Glomerular endothelial cell (primary cell): ENCODE measurements around the gene HCST. TPM values are rescaled to one million over a fixed set of nuclear protein-coding genes. Genes with fewer than 3 reads are reported as not detected.
"Not testable (repeated sequence)": the region's sequence is repeated elsewhere in the genome, so short reads cannot be mapped to it uniquely, and the experiment has no call there.

ENCODE experiments used
- DNase-seq: peaks from one replicate; pipeline ENCODE4 v3.0.0-alpha.2; 2011; ENCODE audit warnings: low read depth, low spot score; ENCODE audit errors: extremely low read depth
- total RNA-seq: library from RNA; depleted of rRNA; stranded (reverse); fragments of >200 nt; gene quantifications from 2 replicates; pipeline ENCODE4 v1.2.3, GENCODE V29; 2015

The HCST gene
- not detected in 2 replicates for total RNA-seq

- no peak for DNase-seq
These were observed at the start of gene HCST for GRCh38 chr19:35901854-35902661. TSS of gene HCST (plus strand) at chr19:35902529. CDS start at chr19:35902594, 65 bp downstream.

GRCh38 chr19:35853038-35853756 is 49.1 kb upstream of the HCST start:
- DNase-seq = no peak

DNA sequence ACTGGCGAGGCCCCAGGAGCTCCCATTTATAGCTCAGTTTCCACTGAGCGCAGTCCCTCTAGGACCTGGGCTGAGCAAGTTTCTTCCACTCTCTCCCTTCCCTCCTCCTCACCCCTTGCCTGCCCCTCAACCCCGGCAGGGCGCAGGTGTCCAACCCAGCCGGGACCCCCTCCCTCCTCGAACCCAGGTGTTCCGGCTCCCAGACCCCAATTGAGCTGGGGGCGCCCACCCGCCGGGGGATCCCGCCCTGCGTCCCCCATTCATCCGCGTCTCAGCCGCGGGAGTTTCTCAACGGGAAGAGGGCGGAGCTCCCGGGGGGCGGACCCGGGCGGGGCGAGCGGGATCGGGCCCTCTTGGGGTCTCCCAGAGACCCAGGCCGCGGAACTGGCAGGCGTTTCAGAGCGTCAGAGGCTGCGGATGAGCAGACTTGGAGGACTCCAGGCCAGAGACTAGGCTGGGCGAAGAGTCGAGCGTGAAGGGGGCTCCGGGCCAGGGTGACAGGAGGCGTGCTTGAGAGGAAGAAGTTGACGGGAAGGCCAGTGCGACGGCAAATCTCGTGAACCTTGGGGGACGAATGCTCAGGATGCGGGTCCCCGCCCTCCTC is 45.7 kb upstream of the HCST start, which contains the start of gene KIRREL2:
TSS of gene KIRREL2 (plus strand) at position 366 of the 604 bp plus-strand sequence. CDS start at position 575, 209 bp downstream.
- DNase-seq = no peak

- no peak for DNase-seq
These were observed 44.0 kb upstream of the HCST start for GRCh38 chr19:35858311-35858710.

DNA sequence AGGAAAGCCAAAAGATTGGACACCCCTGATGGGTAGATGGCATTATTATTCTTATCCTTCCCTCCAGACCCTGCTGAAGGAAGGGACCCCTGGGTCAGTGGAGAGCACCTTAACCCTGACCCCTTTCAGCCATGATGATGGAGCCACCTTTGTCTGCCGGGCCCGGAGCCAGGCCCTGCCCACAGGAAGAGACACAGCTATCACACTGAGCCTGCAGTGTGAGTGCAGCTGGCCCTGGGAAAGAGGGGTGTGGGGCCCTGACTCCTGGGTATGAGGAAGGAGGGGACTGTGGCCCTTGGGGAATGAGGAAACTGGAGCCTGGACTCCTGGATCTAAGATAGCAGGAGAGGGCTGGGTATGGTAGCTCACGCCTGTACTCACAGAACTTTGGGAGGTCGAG is 42.9 kb upstream of the HCST start:
- DNase-seq = no peak

DNA sequence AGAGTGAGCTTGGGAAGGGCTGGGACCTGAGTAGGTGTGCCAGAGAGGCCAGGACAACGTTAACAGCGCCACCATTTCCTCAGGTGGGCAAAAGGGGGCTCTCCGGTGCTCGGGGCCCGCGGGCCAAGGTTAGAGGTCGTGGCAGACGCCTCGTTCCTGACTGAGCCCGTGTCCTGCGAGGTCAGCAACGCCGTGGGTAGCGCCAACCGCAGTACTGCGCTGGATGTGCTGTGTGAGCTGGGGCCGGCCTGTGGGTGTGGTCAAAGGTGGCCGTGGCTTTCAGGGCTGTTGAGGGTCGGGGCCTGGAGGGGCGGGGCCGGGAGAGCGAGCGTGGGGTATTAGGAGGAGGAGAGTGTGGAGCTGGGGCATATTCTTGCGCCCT is 41.9 kb upstream of the HCST start:
- no peak for DNase-seq

GRCh38 chr19:35860818-35861639 is 41.3 kb upstream of the HCST start:
- DNase-seq = no peak

- no peak for DNase-seq
These were observed 40.6 kb upstream of the HCST start for GRCh38 chr19:35861640-35862160.

DNA sequence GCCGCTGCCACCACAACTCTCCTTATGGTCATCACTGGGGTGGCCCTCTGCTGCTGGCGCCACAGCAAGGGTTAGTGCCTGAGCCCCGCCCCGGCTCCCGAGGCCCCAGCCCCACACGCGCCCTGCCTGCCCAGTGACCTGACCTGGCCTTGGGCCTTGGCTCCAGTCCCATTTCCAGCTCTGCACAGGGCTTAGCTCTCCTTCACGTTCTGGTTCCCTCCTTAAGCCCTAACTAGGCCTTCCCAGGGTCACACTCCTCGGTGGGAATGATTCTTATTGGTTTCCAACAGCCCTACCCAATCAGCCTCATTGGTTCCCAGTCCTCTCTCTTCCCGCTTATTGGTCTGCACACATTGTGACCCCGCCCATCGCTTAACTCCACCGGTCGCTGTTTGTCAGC is 39.8 kb upstream of the HCST start:
- no peak for DNase-seq

GRCh38 chr19:35863018-35863417 is 39.3 kb upstream of the HCST start:
- DNase-seq = no peak

- DNase-seq = no peak
These were observed 34.0 kb upstream of the HCST start, which contains the start of gene APLP1 for GRCh38 chr19:35868172-35868822. TSS of gene APLP1 (plus strand) at chr19:35868574. CDS start at chr19:35868637, 63 bp downstream.

GRCh38 chr19:35868823-35869326 is 33.5 kb upstream of the HCST start:
- DNase-seq = no peak

- no peak for DNase-seq
These were observed 32.8 kb upstream of the HCST start for GRCh38 chr19:35869327-35870123.

- DNase-seq = not testable (repeated sequence)
These were observed 32.1 kb upstream of the HCST start for GRCh38 chr19:35870124-35870736.

DNA sequence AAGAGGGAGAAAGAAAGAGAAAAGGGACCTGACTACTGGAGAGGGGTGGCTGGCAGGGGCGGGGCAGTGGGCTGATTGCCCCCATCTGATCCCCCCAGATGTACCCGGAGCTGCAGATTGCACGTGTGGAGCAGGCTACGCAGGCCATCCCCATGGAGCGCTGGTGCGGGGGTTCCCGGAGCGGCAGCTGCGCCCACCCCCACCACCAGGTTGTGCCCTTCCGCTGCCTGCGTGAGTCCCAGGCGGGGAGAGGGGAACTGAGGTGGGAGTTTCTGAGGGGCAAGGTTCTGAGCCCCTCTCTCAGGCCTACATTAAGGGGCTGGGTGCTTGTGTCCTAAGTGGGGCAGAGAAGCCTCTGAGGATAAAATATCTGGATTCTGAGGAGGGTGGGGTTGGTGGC is 31.5 kb upstream of the HCST start:
- DNase-seq = no peak

GRCh38 chr19:35871611-35872010 is 30.7 kb upstream of the HCST start:
- DNase-seq = no peak

DNA sequence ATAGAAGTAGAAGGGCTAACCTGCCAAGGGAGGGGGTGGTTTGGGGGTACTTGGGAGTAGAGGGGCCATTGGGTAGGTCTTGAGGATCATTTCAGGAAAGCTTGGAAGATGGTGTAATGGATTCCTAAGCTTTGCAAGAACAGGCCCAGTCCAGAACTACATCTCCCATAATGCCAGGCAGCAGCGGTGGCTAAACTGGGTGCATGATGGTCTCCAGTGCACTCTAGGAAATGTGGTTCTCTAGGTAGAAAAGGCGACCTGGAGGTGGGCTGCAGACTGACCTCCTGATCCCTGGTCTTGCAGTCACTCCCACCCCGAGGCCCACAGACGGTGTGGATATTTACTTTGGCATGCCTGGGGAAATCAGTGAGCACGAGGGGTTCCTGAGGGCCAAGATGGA is 30.1 kb upstream of the HCST start:
- DNase-seq = no peak

DNA sequence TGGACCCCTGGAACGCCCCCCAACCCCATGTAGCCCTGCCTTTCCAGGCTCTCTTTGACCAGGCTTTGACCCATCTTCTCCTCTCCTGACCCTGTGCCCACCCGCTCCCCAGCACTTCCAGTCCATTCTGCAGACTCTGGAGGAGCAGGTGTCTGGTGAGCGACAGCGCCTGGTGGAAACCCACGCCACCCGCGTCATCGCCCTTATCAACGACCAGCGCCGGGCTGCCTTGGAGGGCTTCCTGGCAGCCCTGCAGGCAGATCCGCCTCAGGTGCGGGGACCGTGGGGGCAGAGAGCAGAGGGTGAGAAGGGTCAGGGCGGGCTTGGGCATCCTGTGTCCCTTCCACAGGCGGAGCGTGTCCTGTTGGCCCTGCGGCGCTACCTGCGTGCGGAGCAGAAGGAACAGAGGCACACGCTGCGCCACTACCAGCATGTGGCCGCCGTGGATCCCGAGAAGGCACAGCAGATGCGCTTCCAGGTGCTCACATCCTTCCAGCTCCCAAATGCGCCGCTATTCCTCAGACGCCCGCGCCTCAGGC is 27.9 kb upstream of the HCST start:
- no peak for DNase-seq
